Transverse colon (tissue), 4 donors: ENCODE measurements around the gene MESP1.
A peak's percentile ranks its signal among the peaks of the same experiment; 100 is the strongest.

ENCODE experiments used
- CTCF ChIP-seq, 5 experiments: fragments of 200-600 bp in 3 of 5; fragments of 450-650 bp in 2 of 5; sonication (generic) in 3 of 5; IDR thresholded peaks; 1 replicate in 2 of 5; 2 replicates in 3 of 5; pipeline ENCODE4 v1.5.1; 2016 to 2017; ENCODE audit warnings: antibody characterized with exemption in 5 of 5, inconsistent platforms in 3 of 5, mild to moderate bottlenecking in 2 of 5, moderate library complexity in 1 of 5
- EP300 ChIP-seq: sonication (generic); formaldehyde crosslinking; IDR thresholded peaks from one replicate; pipeline ENCODE4 v1.6.1; 2017; ENCODE audit warnings: antibody characterized with exemption, low read depth
- POLR2A ChIP-seq: fragments of 450-650 bp; IDR thresholded peaks from one replicate; pipeline ENCODE4 v1.6.1; 2016; ENCODE audit warnings: antibody characterized with exemption, mild to moderate bottlenecking, moderate library complexity
- POLR2AphosphoS5 ChIP-seq, 3 donors: sonication (generic); formaldehyde crosslinking; IDR thresholded peaks; one replicate each; pipeline ENCODE4 v1.6.1; 2016; ENCODE audit warnings: antibody characterized with exemption in 3 of 3

DNA sequence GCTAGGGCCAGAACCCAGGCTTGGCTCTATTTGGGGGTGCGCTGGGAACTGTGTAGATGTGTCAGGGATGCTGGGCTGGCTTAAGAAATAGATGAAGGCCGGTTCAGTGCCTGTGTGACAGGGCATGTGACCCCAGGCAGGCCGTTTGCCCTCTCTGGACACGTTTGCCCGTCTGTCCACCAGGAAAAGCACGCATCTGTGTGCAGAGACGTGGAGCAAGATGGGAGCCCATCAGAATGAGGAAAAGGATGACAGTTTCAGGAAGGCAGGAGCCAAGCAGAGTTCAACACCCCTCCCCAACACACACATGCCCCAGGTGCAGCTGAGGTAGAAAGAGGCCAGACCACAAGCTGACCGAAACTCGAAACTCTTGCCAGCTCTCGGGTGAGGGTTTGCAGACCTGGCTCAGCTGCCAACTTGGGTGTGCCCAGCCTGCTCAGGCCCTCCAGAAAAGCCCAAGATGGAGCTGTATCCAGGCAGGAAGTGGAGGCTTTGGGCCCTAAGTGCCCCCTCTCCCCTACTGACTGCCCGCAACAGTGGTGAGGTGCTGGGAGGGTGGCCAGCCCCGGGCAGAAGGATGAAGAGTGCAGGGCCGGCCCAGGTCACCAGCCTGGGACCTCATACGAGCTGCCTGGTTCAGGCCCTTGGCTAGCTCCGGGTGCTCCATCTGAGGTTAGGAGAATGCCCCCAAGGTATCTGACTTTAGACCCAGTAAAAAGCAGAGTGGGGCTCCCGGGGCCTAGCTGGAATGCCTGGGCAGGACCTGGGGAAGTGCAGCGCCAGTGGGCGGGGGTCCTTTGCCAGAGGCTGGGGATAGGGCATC, 10.2 kb upstream of the MESP1 start:
- peak in 2 of 5 experiments; percentile 5 to 9 for TF ChIP-seq CTCF (IDR thresholded peaks at IDR 0.05)
- no peak for TF ChIP-seq POLR2AphosphoS5 (IDR thresholded peaks at IDR 0.05)
- TF ChIP-seq POLR2A = no peak
- no peak for TF ChIP-seq EP300
